GM21825 (cell line): ENCODE data around the gene HYCC2.
"Not testable (repeated sequence)": the region's sequence is repeated elsewhere in the genome, so short reads cannot be mapped to it uniquely, and the experiment has no call there.

Experiments
- ATAC-seq: cut with Tn5 transposase; IDR thresholded peaks from one replicate; pipeline ENCODE4 v1.9.1; 2021; ENCODE audit warnings: mild to moderate bottlenecking, moderate library complexity; ENCODE audit not compliant: unreplicated experiment

Gene HYCC2

DNA sequence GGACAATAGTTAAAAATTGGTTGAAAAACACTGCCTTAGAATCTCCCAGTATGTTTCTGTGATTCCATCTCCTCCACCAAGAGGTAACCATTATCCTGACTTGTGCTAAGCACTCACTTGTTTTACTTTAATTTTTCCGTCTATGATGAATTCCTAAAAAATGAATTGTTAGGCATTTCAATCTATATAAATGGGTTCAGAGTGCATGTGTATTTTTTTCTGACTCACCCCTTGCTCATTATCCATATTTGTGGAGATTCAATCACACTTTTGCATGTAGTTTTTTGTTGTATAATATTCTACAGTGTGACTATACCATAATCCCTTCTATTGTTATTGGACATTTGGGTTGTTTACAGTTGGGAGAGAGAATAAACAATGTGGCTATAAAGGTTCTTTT, 1.6 kb upstream of the HYCC2 start:
- no peak for ATAC-seq

- ATAC-seq = no peak
Observed at GRCh38 chr2:201072201-201072530, 695 bp upstream of the HYCC2 start.

DNA sequence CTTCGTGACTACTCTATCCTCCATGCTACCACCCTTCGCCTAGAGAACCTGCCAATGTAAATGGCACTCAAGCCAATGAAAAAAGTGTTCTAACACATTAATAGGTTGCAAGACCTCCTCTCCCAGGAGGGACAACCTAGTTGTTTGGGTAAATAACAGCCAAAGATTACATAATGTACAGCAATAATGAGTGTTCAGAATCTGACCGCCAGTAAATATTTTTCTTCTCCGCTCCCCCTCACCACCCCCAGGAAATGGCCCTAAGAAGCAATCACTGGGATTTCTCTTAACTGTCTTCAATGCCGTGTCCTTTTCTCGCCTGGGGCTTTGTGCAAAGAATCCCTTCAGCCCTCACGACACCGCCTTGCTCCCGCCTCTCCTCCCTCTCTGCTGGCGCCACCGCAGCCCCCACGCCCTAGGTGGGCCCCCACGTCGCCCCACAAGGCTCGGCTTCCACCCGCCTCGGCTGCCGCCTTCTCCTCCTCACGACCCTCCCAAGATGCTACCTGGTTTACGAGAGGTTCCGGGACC, 458 bp downstream of the HYCC2 start:
- ATAC-seq = peak; percentile 22

DNA sequence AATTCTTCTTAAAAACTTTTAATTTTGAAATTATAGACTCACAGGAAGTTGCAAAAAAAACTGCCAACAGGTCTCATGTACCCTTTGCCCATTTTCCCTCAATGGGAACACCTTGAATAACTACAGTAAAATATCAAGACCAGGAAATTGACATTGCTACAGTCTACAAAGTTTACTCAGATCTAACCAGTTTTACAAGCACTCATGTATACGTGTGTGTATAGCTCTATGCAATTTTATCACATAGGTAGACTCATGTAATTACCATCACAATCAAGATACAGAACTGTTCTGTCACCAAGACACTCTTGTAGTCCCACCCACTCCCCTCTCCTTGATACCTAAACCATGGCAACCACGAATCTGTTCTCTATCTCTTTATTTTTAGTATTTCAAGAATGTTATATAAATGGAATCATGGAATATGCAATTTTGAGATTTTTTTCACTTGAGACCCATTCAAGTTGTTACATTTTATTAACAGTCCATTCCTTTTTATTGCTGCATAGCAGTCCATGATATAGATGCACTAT, 6.6 kb downstream of the HYCC2 start:
- no peak for ATAC-seq

GRCh38 chr2:201063516-201063915, 8.0 kb downstream of the HYCC2 start:
- ATAC-seq = not testable (repeated sequence)

- no peak for ATAC-seq
Observed at GRCh38 chr2:201059961-201060755, 11.3 kb downstream of the HYCC2 start.

DNA sequence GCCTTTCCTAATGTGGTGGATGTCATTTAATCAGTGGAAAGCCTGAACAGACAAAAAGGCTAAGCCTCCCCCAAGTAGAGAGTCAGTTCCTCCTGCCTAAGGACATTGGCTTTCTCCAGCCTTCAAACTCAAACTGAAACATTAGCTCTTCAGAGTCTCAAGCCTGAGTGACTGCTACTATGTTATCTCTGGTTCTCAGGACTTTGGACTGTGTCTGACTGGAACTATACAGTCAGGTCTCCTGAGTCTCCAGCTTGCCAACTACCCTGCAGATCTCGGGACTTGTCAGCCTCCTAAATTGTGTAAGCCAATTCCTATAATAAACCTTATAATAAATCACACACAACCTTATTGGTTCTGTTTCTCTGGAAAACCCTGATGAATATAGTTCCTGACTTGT, 12.6 kb downstream of the HYCC2 start:
- no peak for ATAC-seq

- ATAC-seq = no peak
Observed at GRCh38 chr2:201057715-201058248, 13.7 kb downstream of the HYCC2 start.

DNA sequence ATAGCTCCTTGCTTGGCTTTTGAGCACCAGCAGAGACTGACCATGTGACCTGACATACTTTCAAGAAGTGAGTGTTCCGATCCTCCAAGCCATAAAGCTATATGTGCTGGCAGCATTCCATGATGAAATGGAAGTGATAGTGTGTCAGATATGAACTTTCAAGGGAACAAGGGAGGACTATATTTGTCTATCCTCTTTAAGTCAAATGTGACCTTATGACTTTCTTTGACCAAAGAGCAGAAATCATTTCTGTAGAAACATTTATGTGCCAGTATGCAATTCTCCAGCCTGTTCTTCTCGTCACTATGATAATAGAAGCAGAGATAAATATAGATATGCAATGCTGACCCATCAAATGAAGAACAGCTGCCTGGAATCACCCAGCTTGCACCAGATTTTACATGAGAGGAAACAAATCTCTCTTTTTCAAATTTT, 14.4 kb downstream of the HYCC2 start:
- no peak for ATAC-seq

DNA sequence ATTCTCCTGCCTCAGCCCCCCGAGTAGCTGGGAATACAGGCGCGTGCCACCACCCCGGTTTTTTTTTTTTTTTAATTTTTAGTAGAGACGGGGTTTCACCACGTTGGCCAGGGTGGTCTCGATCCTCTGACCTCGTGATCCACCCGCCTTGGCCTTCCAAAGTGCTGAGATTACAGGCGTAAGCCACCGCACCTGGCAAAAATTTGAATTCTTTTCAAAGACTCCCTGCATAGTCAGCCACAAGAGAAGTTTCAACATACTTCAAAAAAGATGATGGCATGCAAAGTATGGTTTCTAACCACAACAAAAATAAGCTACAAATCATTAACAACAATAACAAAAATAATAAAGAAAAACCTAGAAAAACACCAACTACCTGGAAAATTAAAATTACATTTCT, 22.0 kb downstream of the HYCC2 start:
- ATAC-seq = no peak

DNA sequence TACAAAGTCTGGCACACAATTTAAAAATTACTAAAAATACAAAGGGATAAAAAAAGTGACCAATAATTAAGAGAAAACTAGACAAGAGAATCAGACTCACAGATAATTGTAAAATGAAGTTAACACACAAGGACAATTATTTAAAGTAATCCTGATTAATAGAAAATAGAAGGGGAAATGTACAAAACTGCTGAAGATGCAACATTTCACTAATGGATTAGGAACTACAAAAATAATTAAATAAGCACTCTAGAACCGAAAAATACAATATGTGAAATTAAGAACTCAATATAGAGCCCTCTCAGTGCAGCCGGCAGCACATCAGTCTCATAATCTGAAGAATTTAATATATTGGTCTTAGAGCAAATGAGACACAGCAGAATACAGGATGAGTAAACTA, 24.6 kb downstream of the HYCC2 start:
- no peak for ATAC-seq

DNA sequence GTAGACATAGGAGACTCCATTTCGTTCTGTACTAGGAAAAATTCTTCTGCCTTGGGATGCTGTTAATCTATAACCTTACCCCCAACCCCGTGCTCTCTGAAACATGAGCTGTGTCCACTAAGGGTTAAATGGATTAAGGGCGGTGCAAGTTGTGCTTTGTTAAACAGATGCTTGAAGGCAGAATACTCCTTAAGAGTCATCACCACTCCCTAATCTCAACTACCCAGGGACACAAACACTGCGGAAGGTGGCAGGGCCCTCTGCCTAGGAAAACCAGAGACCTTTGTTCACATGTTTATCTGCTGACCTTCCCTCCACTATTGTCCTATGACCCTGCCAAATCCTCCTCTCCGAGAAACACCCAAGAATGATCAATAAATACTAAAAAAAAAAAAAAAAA, 28.4 kb downstream of the HYCC2 start:
- ATAC-seq = not testable (repeated sequence)

DNA sequence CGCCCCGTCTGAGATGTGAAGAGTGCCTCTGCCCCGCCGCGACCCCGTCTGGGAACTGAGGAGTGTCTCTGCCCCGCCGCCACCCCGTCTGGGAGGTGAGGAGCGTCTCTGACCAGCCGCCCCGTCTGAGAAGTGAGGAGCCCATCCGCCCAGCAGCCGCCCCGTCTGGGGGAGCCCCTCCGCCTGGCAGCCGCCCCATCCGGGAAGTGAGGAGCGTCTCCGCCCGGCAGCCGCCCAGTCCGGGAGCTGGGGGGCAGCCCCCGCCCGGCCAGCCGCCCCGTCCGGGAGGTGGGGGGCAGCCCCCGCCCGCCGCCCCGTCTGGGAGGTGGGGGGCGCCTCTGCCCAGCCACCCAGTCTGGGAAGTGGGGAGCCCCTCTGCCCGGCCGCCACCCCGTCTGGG, 29.0 kb downstream of the HYCC2 start:
- ATAC-seq = not testable (repeated sequence)

- ATAC-seq = no peak
Observed at GRCh38 chr2:201040867-201041628, 30.4 kb downstream of the HYCC2 start.

GRCh38 chr2:201038855-201039254, 32.6 kb downstream of the HYCC2 start:
- no peak for ATAC-seq

GRCh38 chr2:201038361-201038760, 33.1 kb downstream of the HYCC2 start:
- ATAC-seq = not testable (repeated sequence)

GRCh38 chr2:201034355-201034754, 37.1 kb downstream of the HYCC2 start:
- ATAC-seq = not testable (repeated sequence)

DNA sequence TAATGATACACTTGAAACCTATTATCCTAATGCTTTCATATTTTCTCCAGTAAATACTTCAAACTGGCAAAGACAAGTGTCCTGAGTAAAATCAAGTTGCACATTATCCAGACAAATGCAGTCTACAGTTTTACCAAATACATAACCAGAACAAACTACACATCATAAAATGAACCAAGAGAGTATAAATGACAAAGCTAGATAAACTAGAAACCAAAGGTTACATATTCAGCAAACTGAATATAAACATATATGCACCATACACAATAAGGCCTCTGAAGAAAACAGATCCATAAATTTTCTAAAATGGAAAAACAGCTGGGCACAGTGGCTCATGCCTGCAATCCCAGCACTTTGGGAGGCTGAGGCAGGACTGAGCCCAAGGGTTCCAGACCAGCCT, 47.0 kb downstream of the HYCC2 start:
- no peak for ATAC-seq

- no peak for ATAC-seq
Observed at GRCh38 chr2:201021914-201022313, 49.6 kb downstream of the HYCC2 start.
